Endothelial cell of umbilical vein (primary cell): ENCODE results near the gene AGFG1. TPM values are rescaled to one million over a fixed set of nuclear protein-coding genes. Genes with fewer than 3 reads are reported as not detected.

Experiments
- BruUV-seq: library from RNA; stranded (reverse); fragments of 400-500 nt; replicated peaks from 2 replicates; lab custom pipeline; 2021; lab: Mats Ljungman, UMichigan
- CTCF ChIA-PET: fragments of 300-600, 350-600 bp; sonication (Branson Sonifier 250); formaldehyde crosslinking; loops from one replicate; lab custom pipeline; 2021; ENCODE audit warnings: antibody characterized with exemption, inconsistent platforms; lab: Charles Lee
- POLR2A ChIA-PET: fragments of 300-600, 350-600 bp; sonication (Branson Sonifier 250); formaldehyde crosslinking; loops from one replicate; lab custom pipeline; 2021; ENCODE audit warnings: antibody characterized with exemption, inconsistent platforms; lab: Charles Lee
- DNase-seq: peaks from one replicate; pipeline ENCODE4 v3.0.0-alpha.2; 2011; ENCODE audit warnings: low read depth, low spot score
- FAIRE-seq: peaks from 2 replicates; lab custom pipeline; 2011; peaks lifted over from hg19 to GRCh38; lab: Jason Lieb, UNC
- H2AFZ ChIP-seq: 2 replicates; pipeline ENCODE4 v1.6.0; 2012; ENCODE audit warnings: low read depth, low read length, control low read depth, inconsistent platforms
- H3K27ac ChIP-seq: 2 replicates; pipeline ENCODE4 v1.5.1; 2011; ENCODE audit warnings: low read depth, mild to moderate bottlenecking, control low read depth, low read length, moderate library complexity; ENCODE audit not compliant: insufficient read depth
- H3K27me3 ChIP-seq, 2 experiments: 2 replicates each; pipeline versions ENCODE4 v1.6.0 to v1.6.1; 2011; ENCODE audit warnings: low read length in 2 of 2, mixed read lengths in 1 of 2; ENCODE audit not compliant: control insufficient read depth in 2 of 2, insufficient read depth in 2 of 2
- H3K36me3 ChIP-seq, 2 experiments: 2 replicates in 1 of 2; 3 replicates in 1 of 2; pipeline ENCODE4 v1.5.1; 2011; ENCODE audit warnings: low read length in 2 of 2, mild to moderate bottlenecking in 1 of 2, moderate library complexity in 1 of 2; ENCODE audit not compliant: control insufficient read depth in 2 of 2, insufficient read depth in 2 of 2; ENCODE audit errors: extremely low read depth in 1 of 2
- H3K4me1 ChIP-seq: 3 replicates; pipeline ENCODE4 v1.5.1; 2011; ENCODE audit warnings: mild to moderate bottlenecking, low read length; ENCODE audit not compliant: control insufficient read depth, insufficient read depth; ENCODE audit errors: extremely low read depth
- H3K4me2 ChIP-seq: 2 replicates; pipeline ENCODE4 v1.6.1; 2011; ENCODE audit warnings: low read length, control low read depth, mixed read lengths; ENCODE audit not compliant: insufficient read depth
- H3K4me3 ChIP-seq, 3 experiments: fragments of 200-600 bp in 1 of 3; sonication (generic), shearing (Covaris generic) in 1 of 3; replicated peaks in 1 of 3; 2 replicates each; pipeline ENCODE4 v1.5.1; 2011 to 2016; ENCODE audit warnings: control low read depth in 3 of 3, low read length in 3 of 3, mild to moderate bottlenecking in 2 of 3, inconsistent platforms in 1 of 3, low read depth in 1 of 3, moderate library complexity in 1 of 3; ENCODE audit not compliant: insufficient read depth in 1 of 3
- H3K79me2 ChIP-seq: 2 replicates; pipeline ENCODE4 v1.6.0; 2012; ENCODE audit warnings: low read length, inconsistent platforms; ENCODE audit not compliant: control insufficient read depth, insufficient read depth
- H3K9ac ChIP-seq: replicated peaks from 2 replicates; pipeline ENCODE3; 2011; ENCODE audit warnings: low read length, control low read depth; ENCODE audit not compliant: insufficient read depth; ENCODE audit errors: extremely low read depth
- H3K9me1 ChIP-seq: replicated peaks from 3 replicates; pipeline ENCODE4 v1.6.0; 2011; ENCODE audit warnings: mild to moderate bottlenecking, low read length; ENCODE audit not compliant: control insufficient read depth, insufficient read depth; ENCODE audit errors: extremely low read depth
- H3K9me3 ChIP-seq: replicated peaks from 2 replicates; pipeline ENCODE4 v1.5.1; 2012; ENCODE audit warnings: low read length, inconsistent platforms; ENCODE audit not compliant: control insufficient read depth, insufficient read depth
- H4K20me1 ChIP-seq: replicated peaks from 2 replicates; pipeline ENCODE3; 2011; ENCODE audit warnings: mild to moderate bottlenecking, low read length; ENCODE audit not compliant: control insufficient read depth, insufficient read depth; ENCODE audit errors: extremely low read depth
- EZH2 ChIP-seq: IDR thresholded peaks from 2 replicates; pipeline ENCODE4 v1.6.1; 2012; ENCODE audit warnings: borderline replicate concordance, low read depth, mild to moderate bottlenecking, moderate library complexity, low read length, inconsistent platforms; ENCODE audit not compliant: severe bottlenecking
- FOS ChIP-seq: IDR thresholded peaks from 2 replicates; pipeline ENCODE4 v1.6.1; 2011; ENCODE audit warnings: mild to moderate bottlenecking, low read length, moderate library complexity, borderline replicate concordance; ENCODE audit not compliant: insufficient read depth
- GATA2 ChIP-seq: IDR thresholded peaks from 2 replicates; pipeline ENCODE4 v1.7.0; 2011; ENCODE audit warnings: low read depth, mild to moderate bottlenecking, moderate library complexity, mixed read lengths, low read length; ENCODE audit not compliant: insufficient read length, insufficient read depth
- JUN ChIP-seq: IDR thresholded peaks from 2 replicates; pipeline ENCODE4 v1.6.1; 2011; ENCODE audit warnings: borderline replicate concordance, low read depth; ENCODE audit not compliant: insufficient read length, insufficient read depth
- MYC ChIP-seq: IDR thresholded peaks from one replicate; pipeline ENCODE4 v1.6.1; 2011; ENCODE audit warnings: mild to moderate bottlenecking, low read depth, low read length
- POLR2A ChIP-seq: IDR thresholded peaks from 2 replicates; pipeline ENCODE4 v1.6.1; 2012; ENCODE audit warnings: low read depth, mild to moderate bottlenecking, control low read depth, low read length
- POLR2AphosphoS5 ChIP-seq: IDR thresholded peaks from 2 replicates; pipeline ENCODE4 v1.6.1; 2012; ENCODE audit warnings: low read depth, mild to moderate bottlenecking, control low read depth, low read length, moderate library complexity; ENCODE audit not compliant: insufficient read depth
- dilution Hi-C: fragments of 300-500 bp; cut with MboI; formaldehyde crosslinking; loops from one replicate; pipeline ENCODE4 v1.15.0; 2019; ENCODE audit warnings: low sequenced_read_pairs; ENCODE audit not compliant: extremely low pct_ligation_motif_present
- intact Hi-C: fragments of 100-400 bp; cut with micrococcal nuclease; formaldehyde crosslinking; loops from one replicate; pipeline ENCODE4 v1.10.0; 2022
- polyA plus RNA-seq, 4 experiments: library from polyadenylated mRNA; depleted of rRNA in 3 of 4; stranded (reverse) in 3 of 4; unstranded in 1 of 4; fragments of >200 nt; gene quantifications; 2 replicates each; pipeline versions ENCODE4 v1.2.1 to v1.2.3, GENCODE V29; 2011 to 2012; ENCODE audit warnings: missing spikeins in 1 of 4
- total RNA-seq: library from RNA; stranded (reverse); gene quantifications from 2 replicates; pipeline ENCODE4 v1.2.3, GENCODE V29; 2021
- TF ChIP-seq, protein P1 (sequence below): IDR thresholded peaks from 2 replicates; pipeline ENCODE4 v1.6.1; 2011; ENCODE audit not compliant: insufficient read depth, insufficient read length
- TF ChIP-seq, protein P2 (sequence below), 2 donors: IDR thresholded peaks; 1 replicate in 1 of 2; 2 replicates in 1 of 2; pipeline ENCODE4 v1.5.1; 2011; ENCODE audit warnings: low read length in 2 of 2, mild to moderate bottlenecking in 2 of 2, moderate library complexity in 2 of 2, control low read depth in 1 of 2, inconsistent platforms in 1 of 2, low read depth in 1 of 2; ENCODE audit not compliant: insufficient read depth in 1 of 2; ENCODE audit errors: extremely low read depth in 1 of 2

The AGFG1 gene
- total and polyA plus RNA-seq, 2 donors (not counting 3 experiments of a cell fraction or from before 2014, with no cell fraction given), result 87.9 to 106 TPM

DNA sequence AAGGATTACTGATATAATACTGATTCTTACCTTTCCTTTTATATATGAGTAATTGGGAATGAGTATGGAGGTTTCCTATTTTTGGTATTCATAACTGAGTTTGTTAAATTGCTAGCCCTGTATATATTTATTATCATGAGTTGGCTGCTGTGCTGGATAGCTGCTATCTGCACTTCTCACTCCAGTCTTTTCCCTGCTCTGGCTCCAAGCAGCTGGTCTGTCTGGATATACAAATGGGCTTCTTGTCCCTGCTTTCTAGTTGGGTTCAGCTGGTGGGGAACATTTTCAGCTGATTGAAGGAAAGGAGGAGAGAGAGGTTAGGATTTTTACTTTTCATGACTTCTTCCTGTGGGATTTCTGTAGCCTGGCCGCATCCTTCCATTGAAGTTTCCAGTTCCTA is 41.2 kb downstream of the AGFG1 start:
- peak; percentile 17 for DNase-seq
- no peak for FAIRE-seq
- dilution Hi-C loops (no loop called here), intact Hi-C loops (loop anchor here (1.0 kb wide), 1 partner anchor 8 kb away; no protein-coding TSS in a partner anchor)
- H3K4me3 ChIP-seq, result no peak overlapping the region
- no peaks in the 10 kb centered on the region for H3K36me3 ChIP-seq
- H3K27ac ChIP-seq, result no peak overlapping the region
- no TSS peak for BruUV-seq
- H3K4me1 ChIP-seq, result peaks cover 10% of the 10 kb centered on the region
- H3K9me1 ChIP-seq, result no peaks in the 10 kb centered on the region
- H3K79me2 ChIP-seq, result peaks cover 99% of the 10 kb centered on the region
- ChIA-PET POLR2A (no interaction called here), CTCF (no interaction called here)
- H3K9me3 ChIP-seq, result no peaks in the 10 kb centered on the region
- H3K27me3 ChIP-seq, result no peaks in the 10 kb centered on the region
- H4K20me1 ChIP-seq, result peaks cover 26% of the 10 kb centered on the region
- TF ChIP-seq EZH2 (no peak), JUN (no peak), MYC (no peak), FOS (no peak), POLR2A (no peak), POLR2AphosphoS5 (no peak), GATA2 (no peak)
- TF ChIP-seq, protein P1, sequence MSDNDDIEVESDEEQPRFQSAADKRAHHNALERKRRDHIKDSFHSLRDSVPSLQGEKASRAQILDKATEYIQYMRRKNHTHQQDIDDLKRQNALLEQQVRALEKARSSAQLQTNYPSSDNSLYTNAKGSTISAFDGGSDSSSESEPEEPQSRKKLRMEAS, result no peak
- TF ChIP-seq, protein P2, sequence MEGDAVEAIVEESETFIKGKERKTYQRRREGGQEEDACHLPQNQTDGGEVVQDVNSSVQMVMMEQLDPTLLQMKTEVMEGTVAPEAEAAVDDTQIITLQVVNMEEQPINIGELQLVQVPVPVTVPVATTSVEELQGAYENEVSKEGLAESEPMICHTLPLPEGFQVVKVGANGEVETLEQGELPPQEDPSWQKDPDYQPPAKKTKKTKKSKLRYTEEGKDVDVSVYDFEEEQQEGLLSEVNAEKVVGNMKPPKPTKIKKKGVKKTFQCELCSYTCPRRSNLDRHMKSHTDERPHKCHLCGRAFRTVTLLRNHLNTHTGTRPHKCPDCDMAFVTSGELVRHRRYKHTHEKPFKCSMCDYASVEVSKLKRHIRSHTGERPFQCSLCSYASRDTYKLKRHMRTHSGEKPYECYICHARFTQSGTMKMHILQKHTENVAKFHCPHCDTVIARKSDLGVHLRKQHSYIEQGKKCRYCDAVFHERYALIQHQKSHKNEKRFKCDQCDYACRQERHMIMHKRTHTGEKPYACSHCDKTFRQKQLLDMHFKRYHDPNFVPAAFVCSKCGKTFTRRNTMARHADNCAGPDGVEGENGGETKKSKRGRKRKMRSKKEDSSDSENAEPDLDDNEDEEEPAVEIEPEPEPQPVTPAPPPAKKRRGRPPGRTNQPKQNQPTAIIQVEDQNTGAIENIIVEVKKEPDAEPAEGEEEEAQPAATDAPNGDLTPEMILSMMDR (IDR thresholded peaks at IDR 0.05; ENCODE audit: extremely low read depth in 1 of 2, insufficient read depth in 1 of 2, low read depth in 1 of 2, low read length in 2 of 2), result no peak
- H2AFZ ChIP-seq, result no peak overlapping the region
- H3K4me2 ChIP-seq, result no peak overlapping the region
- H3K9ac ChIP-seq, result no peak overlapping the region
